OCI-LY3 (cell line): ENCODE data around the gene FAM219A.

Source experiments
- H2AFZ ChIP-seq: fragments of 200-600, 300-600 bp; shearing (Covaris generic); 2 replicates; pipeline ENCODE4 v1.6.0; 2014; ENCODE audit warnings: antibody characterized with exemption, low read depth, low read length
- H3K27ac ChIP-seq: fragments of 200-600, 300-600 bp; sonication (generic); 2 replicates; pipeline ENCODE4 v1.5.1; 2014; ENCODE audit warnings: mild to moderate bottlenecking, low read length, moderate library complexity, mixed read lengths
- H3K27me3 ChIP-seq: fragments of 200-600, 300-600 bp; sonication (generic); 2 replicates; pipeline ENCODE4 v1.6.1; 2014; ENCODE audit warnings: low read depth, low read length, mixed read lengths
- H3K36me3 ChIP-seq: fragments of 200-600, 300-600 bp; sonication (generic); replicated peaks from 2 replicates; pipeline ENCODE3; 2014; ENCODE audit warnings: low read depth, low read length, mixed read lengths
- H3K4me1 ChIP-seq: fragments of 300-600, 200-600 bp; sonication (generic); 2 replicates; pipeline ENCODE4 v1.6.1; 2014; ENCODE audit warnings: low read length, mixed read lengths
- H3K4me2 ChIP-seq: fragments of 200-600, 300-600 bp; sonication (generic); 2 replicates; pipeline ENCODE4 v1.6.1; 2014; ENCODE audit warnings: low read length, mixed read lengths
- H3K4me3 ChIP-seq: fragments of 300-600, 200-600 bp; sonication (generic); 2 replicates; pipeline ENCODE4 v1.5.1; 2014; ENCODE audit warnings: antibody characterized with exemption, mild to moderate bottlenecking, low read length, moderate library complexity
- H3K79me2 ChIP-seq: fragments of 300-600, 200-600 bp; shearing (Covaris generic); 2 replicates; pipeline ENCODE4 v1.6.1; 2014; ENCODE audit warnings: mild to moderate bottlenecking, low read length, mixed read lengths
- H3K9ac ChIP-seq: fragments of 300-600, 200-600 bp; shearing (Covaris generic); 2 replicates; pipeline ENCODE4 v1.6.0; 2014; ENCODE audit warnings: mild to moderate bottlenecking, low read length, moderate library complexity
- H3K9me3 ChIP-seq: fragments of 200-600, 300-600 bp; shearing (Covaris generic); 2 replicates; pipeline ENCODE4 v1.6.1; 2014; ENCODE audit warnings: low read length, mixed read lengths; ENCODE audit not compliant: insufficient read depth
- H4K20me1 ChIP-seq: fragments of 200-600, 300-600 bp; sonication (generic); 2 replicates; pipeline ENCODE4 v1.6.1; 2016; ENCODE audit warnings: low read length, mixed read lengths; ENCODE audit not compliant: insufficient read depth
- CTCF ChIP-seq: fragments of 200-600, 300-600 bp; sonication (generic); IDR thresholded peaks from 2 replicates; pipeline ENCODE4 v1.5.1; 2014; ENCODE audit warnings: antibody characterized with exemption, low read length, low read depth
- EZH2phosphoT487 ChIP-seq: fragments of 200-600 bp; shearing (Covaris generic); IDR thresholded peaks from 2 replicates; pipeline ENCODE4 v1.6.1; 2018; ENCODE audit warnings: antibody characterized with exemption, mixed run types, low read depth

Gene FAM219A

GRCh38 chr9:34477541-34477940 is 19.2 kb upstream of the FAM219A start:
- H2AFZ ChIP-seq: no peak overlapping the region
- H3K9ac ChIP-seq: no peak overlapping the region
- H3K4me3 ChIP-seq: no peak overlapping the region
- no peak for TF ChIP-seq EZH2phosphoT487
- no peak for TF ChIP-seq CTCF
- H3K79me2 ChIP-seq: no peaks in the 10 kb centered on the region
- H3K27me3 ChIP-seq: peaks cover 25% of the 10 kb centered on the region
- no peaks in the 10 kb centered on the region for H3K36me3 ChIP-seq
- no peaks in the 10 kb centered on the region for H4K20me1 ChIP-seq
- H3K27ac ChIP-seq: no peak overlapping the region
- no peak overlapping the region for H3K4me2 ChIP-seq
- H3K9me3 ChIP-seq: no peaks in the 10 kb centered on the region
- H3K4me1 ChIP-seq: no peaks in the 10 kb centered on the region

- no peak overlapping the region for H3K9ac ChIP-seq
- H3K9me3 ChIP-seq: no peaks in the 10 kb centered on the region
- H3K36me3 ChIP-seq: no peaks in the 10 kb centered on the region
- H3K4me3 ChIP-seq: no peak overlapping the region
- no peaks in the 10 kb centered on the region for H3K79me2 ChIP-seq
- no peak overlapping the region for H3K27ac ChIP-seq
- peaks cover 25% of the 10 kb centered on the region for H3K27me3 ChIP-seq
- H2AFZ ChIP-seq: no peak overlapping the region
- H3K4me1 ChIP-seq: no peaks in the 10 kb centered on the region
- no peak overlapping the region for H3K4me2 ChIP-seq
- H4K20me1 ChIP-seq: no peaks in the 10 kb centered on the region
- TF ChIP-seq EZH2phosphoT487: no peak
- TF ChIP-seq CTCF: no peak
Observed at GRCh38 chr9:34475097-34475496, 16.7 kb upstream of the FAM219A start.

GRCh38 chr9:34465468-34465867 is 7.1 kb upstream of the FAM219A start:
- H3K4me2 ChIP-seq: no peak overlapping the region
- no peaks in the 10 kb centered on the region for H4K20me1 ChIP-seq
- TF ChIP-seq EZH2phosphoT487 (no peak), CTCF (no peak)

GRCh38 chr9:34464571-34464970 is 6.2 kb upstream of the FAM219A start:
- Histone ChIP-seq H3K27ac (no peak overlapping the region), H3K9me3 (no peaks in the 10 kb centered on the region), H4K20me1 (no peaks in the 10 kb centered on the region), H3K9ac (no peak overlapping the region), H3K36me3 (no peaks in the 10 kb centered on the region), H2AFZ (no peak overlapping the region), H3K4me2 (no peak overlapping the region), H3K4me3 (no peak overlapping the region), H3K4me1 (no peaks in the 10 kb centered on the region), H3K27me3 (peaks cover 57% of the 10 kb centered on the region), H3K79me2 (no peaks in the 10 kb centered on the region)
- TF ChIP-seq EZH2phosphoT487: no peak
- TF ChIP-seq CTCF: no peak

More at GRCh38 chr9:34465468-34465867, 7.1 kb upstream of the FAM219A start:
- no peaks in the 10 kb centered on the region for H3K4me1 ChIP-seq
- no peaks in the 10 kb centered on the region for H3K9me3 ChIP-seq
- H3K27ac ChIP-seq: no peak overlapping the region
- no peak overlapping the region for H2AFZ ChIP-seq
- no peak overlapping the region for H3K4me3 ChIP-seq
- no peaks in the 10 kb centered on the region for H3K79me2 ChIP-seq
- H3K9ac ChIP-seq: no peak overlapping the region
- H3K27me3 ChIP-seq: peaks cover 49% of the 10 kb centered on the region
- H3K36me3 ChIP-seq: no peaks in the 10 kb centered on the region
